NB4 (cell line): ENCODE results near the gene PERM1.
"Not testable (repeated sequence)": the region's sequence is repeated elsewhere in the genome, so short reads cannot be mapped to it uniquely, and the experiment has no call there.

Source experiments
- DNase-seq: peaks from one replicate; pipeline ENCODE4 v3.0.0; 2010; ENCODE audit warnings: low read depth
- H3K4me3 ChIP-seq: one replicate; pipeline ENCODE4 v1.5.1; 2011; ENCODE audit warnings: mild to moderate bottlenecking, low read depth, low read length, moderate library complexity
- MAX ChIP-seq: IDR thresholded peaks from 2 replicates; pipeline ENCODE4 v1.6.1; 2011; ENCODE audit warnings: low read depth, low read length
- MYC ChIP-seq: IDR thresholded peaks from 2 replicates; pipeline ENCODE4 v1.6.1; 2011; ENCODE audit warnings: low read depth, low read length
- POLR2A ChIP-seq: IDR thresholded peaks from 2 replicates; pipeline ENCODE4 v1.6.1; 2011; ENCODE audit warnings: mild to moderate bottlenecking; ENCODE audit not compliant: insufficient read length; ENCODE audit errors: extremely low read depth
- TF ChIP-seq, protein P1 (sequence below): IDR thresholded peaks from one replicate; pipeline ENCODE4 v1.5.1; 2012; ENCODE audit warnings: low read depth, low read length

Gene PERM1

DNA sequence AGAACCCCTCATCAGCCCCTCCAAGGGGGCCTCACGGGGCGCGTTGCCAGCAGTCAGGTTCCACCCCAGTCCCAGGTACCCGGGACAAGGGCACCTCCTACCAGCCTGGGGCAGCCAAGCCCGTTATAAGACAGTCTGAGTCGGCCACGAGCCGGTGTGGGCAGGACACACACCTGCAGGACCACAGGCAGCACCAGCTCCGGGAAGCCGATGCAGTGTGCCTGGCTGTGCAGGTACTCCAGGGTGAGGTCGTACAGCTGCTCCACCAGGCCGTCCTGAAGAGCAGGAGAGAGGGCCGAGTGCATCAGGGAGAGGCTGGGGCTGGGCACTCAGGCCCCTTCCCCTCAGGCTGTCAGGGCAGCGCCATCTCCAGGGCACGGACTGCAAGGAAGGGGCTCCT lies 33.9 kb downstream of the PERM1 start:
- no peak overlapping the region for H3K4me3 ChIP-seq
- TF ChIP-seq MYC (no peak), MAX (no peak), POLR2A (no peak)
- TF ChIP-seq, protein P1, sequence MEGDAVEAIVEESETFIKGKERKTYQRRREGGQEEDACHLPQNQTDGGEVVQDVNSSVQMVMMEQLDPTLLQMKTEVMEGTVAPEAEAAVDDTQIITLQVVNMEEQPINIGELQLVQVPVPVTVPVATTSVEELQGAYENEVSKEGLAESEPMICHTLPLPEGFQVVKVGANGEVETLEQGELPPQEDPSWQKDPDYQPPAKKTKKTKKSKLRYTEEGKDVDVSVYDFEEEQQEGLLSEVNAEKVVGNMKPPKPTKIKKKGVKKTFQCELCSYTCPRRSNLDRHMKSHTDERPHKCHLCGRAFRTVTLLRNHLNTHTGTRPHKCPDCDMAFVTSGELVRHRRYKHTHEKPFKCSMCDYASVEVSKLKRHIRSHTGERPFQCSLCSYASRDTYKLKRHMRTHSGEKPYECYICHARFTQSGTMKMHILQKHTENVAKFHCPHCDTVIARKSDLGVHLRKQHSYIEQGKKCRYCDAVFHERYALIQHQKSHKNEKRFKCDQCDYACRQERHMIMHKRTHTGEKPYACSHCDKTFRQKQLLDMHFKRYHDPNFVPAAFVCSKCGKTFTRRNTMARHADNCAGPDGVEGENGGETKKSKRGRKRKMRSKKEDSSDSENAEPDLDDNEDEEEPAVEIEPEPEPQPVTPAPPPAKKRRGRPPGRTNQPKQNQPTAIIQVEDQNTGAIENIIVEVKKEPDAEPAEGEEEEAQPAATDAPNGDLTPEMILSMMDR: no peak
- DNase-seq: no peak

DNA sequence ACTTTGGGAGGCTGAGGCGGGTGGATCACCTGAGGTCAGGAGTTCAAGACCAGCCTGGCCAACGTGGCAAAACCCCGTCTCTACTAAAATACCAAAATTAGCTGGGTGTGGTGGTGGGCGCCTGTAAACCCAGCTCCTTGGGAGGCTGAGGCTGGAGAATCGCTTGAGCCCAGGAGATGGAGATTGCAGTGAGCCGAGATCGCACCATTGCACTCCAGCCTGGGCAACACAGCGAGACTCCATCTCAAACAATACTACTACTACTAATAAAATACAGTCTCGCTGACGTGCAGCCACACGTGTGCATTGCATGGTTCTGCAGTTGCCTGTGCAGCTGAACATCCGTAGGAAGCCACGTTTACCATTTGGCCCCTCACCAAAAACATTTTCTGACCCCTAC lies 35.1 kb downstream of the PERM1 start:
- DNase-seq, H3K4me3 ChIP-seq: not testable (repeated sequence)

- no peak overlapping the region for H3K4me3 ChIP-seq
- no peak for TF ChIP-seq MYC
- TF ChIP-seq POLR2A: no peak
- TF ChIP-seq MAX: no peak
- TF ChIP-seq, protein P1: no peak
- DNase-seq: no peak
Measured at GRCh38 chr1:945688-946556, 36.0 kb downstream of the PERM1 start.

DNA sequence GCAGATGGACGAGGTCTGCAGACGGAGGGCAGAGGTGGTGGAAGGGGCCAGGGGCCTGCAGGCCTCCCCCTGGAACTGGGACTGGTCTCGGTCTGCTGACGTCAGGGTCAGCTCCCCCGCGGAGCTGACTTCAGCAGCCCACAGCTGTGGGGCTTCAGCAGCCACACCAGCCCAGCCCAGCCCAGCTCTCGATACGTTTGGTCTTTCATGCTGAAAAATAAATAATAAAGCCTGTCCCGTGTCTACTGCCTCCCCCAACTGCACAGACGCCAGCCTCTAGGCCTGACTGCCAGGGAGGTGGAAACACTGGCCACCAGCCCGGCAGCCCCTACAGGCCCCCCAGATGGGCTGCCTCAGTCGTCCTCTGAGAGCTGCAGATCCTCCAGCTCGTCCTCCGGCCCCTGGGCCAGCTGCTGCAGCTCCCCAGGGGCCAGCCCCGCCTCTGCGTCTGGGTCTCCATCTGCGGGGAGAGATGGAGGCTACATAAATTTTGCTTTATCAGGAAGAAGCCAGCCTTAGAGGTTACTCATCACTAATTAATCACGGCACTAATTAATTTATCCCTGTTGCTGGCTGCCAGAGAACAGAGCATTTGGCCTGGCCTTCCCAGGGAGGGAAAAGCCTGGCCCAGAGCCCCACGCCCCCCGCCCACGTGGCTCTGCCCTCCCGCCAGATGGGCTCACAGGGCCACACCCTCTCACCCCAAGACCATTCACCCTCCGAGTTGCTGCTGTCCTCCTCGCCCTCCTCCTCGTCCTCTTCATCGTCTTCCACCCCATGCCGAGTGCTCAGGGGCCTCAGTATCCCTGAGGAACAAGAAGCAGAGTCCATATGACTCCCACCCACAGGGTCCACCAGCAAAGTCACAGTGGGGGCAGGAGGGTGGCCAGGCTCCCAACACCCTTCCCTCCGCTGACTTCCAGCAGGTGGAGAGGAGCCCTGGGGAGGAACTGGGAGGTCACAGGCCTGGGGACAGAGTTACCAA lies 37.3 kb downstream of the PERM1 start:
- no peak for DNase-seq
- TF ChIP-seq MAX (no peak), MYC (no peak), POLR2A (no peak)
- TF ChIP-seq, protein P1: no peak
- H3K4me3 ChIP-seq: no peak overlapping the region

GRCh38 chr1:943545-944340 lies 38.1 kb downstream of the PERM1 start:
- no peak for DNase-seq
- TF ChIP-seq POLR2A: no peak
- no peak for TF ChIP-seq MYC
- TF ChIP-seq MAX: no peak
- TF ChIP-seq, protein P1: no peak
- H3K4me3 ChIP-seq: no peak overlapping the region
